Erythroblast (primary cell): ENCODE data around the gene C1orf185.
"Not testable (repeated sequence)": the region's sequence is repeated elsewhere in the genome, so short reads cannot be mapped to it uniquely, and the experiment has no call there.

Experiments used
- DNase-seq, 2 experiments: peaks; one replicate each; lab custom pipeline; 2025; lab: John Stamatoyannopoulos, UW
- GATA1 ChIP-seq: IDR thresholded peaks from 2 replicates; pipeline ENCODE4 v1.6.1; 2011; ENCODE audit warnings: low read depth, mild to moderate bottlenecking, control low read depth, low read length, moderate library complexity
- POLR2A ChIP-seq: IDR thresholded peaks from 2 replicates; pipeline ENCODE4 v1.6.1; 2011; ENCODE audit warnings: mild to moderate bottlenecking, low read length

C1orf185 gene

DNA sequence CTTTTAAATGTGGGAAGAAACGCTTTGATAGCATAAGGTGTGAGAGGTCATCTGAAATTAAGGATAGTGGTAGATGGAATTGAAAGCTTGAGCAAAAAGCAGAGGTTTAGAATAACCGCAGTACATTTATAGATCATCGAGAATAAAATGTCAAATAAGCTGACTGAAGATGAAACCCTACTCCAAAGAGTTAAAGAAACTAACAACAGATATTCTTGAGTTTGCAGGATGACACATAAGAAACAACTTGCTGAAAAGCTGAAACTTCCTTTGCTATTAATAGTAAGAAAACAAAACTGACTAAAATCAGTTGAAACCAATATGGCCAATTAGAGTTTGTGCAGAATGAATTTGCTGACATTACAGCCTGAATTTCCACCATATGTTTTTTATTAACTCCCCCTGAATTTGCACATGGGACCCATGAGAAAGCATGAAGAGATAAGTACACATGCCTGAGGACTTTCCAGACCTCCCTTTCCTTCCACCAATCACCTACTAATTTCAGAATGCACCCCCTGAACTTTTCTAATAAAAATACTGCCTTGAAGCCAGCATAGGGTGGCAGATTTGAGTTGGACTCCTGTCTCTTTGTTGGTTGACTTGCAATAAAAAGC, 1.7 kb upstream of the C1orf185 start:
- DNase-seq: no peak

DNA sequence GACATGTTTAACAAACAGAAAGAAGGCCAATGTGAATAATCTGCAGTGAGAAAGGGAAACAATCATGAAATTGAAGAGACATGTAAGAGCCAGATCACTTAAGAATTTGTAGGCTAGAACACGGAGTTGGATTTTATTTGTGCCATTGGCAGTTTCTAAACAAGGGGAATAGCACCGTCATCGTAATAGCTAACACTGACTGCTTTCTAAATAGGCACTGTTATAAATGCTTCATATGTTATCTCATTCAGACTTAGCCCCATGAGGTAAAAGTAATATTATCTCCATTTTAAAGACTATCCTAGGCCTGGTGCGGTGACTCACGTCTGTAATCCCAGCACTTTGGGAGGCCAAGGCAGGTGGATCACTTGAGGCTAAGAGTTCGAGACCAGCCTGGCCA, 12.1 kb downstream of the C1orf185 start:
- no peak for DNase-seq
- TF ChIP-seq POLR2A: no peak
- TF ChIP-seq GATA1: no peak

More for the DNA sequence above, 1.7 kb upstream of the C1orf185 start:
- TF ChIP-seq POLR2A (no peak), GATA1 (no peak)

DNA sequence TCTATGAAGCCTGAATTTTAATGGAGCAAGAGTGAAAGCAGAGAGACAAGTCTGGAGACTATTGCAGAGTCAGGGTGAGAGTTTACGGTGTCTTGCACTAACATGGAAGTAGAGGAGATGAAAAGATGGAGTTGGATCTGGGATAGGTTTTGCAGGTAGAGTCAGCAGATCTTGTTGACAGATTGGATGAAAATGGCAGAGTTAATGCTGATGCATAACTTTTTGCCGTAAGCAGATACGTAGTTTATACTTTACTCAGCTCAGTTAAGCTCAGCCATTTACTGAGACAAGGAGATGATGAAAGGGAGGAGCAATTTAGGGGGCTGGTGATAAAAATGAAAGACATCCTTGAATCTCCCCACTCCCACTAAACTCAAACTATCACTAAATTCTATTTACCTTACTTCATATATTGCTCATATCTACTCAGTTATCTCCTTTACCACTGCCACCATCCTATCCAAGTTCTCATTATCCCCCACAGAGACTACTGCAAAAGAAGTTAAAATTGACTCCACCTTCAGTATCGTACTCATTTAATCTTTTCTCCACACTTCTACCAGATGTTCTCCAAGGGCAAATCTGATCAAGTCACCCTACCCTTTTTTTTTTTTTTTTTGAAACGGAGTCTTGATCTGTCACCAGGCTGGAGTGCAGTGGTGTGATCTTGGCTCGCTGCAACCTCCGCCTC, 13.8 kb downstream of the C1orf185 start:
- TF ChIP-seq GATA1 (no peak), POLR2A (no peak)
- DNase-seq: peak in 1 of 2 experiments; percentile 2

DNA sequence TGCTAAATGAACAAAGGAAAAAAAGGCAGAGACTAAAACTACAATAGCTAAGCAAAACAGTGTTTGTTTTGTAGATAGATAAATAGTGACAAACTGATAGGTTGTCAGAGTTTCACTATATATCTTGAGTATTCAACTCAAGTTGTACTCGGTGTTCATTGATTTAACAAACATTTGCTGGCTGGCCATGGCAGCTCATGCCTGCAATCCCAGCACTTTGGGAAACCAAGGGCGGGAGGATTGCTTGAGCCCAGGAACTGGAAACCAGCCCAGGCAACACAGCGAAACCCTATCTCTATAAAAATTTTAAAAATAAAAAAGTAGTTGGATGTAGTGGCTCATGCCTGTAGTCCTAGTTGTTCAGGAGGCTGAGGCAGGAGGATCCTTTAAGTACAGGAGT, 17.3 kb downstream of the C1orf185 start:
- DNase-seq: no peak
- TF ChIP-seq POLR2A (no peak), GATA1 (no peak)

DNA sequence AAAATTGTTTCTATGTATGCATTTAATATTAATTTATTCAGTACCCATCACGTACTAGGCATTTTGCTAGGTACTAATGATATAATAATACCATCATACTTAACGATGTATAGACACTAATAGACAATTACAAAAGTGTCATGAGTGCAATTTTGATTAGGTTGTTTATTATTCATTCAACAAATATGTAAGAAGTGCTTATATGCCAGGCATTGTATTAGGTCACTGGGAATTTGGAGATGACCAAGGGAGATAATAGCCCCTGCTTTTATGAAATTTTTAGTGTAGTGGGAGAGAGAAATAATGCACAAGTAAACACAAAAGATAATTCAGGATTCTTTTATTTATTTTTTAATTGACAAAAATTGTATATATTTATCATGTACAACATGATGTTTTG, 18.6 kb downstream of the C1orf185 start:
- no peak for TF ChIP-seq GATA1
- DNase-seq: no peak

DNA sequence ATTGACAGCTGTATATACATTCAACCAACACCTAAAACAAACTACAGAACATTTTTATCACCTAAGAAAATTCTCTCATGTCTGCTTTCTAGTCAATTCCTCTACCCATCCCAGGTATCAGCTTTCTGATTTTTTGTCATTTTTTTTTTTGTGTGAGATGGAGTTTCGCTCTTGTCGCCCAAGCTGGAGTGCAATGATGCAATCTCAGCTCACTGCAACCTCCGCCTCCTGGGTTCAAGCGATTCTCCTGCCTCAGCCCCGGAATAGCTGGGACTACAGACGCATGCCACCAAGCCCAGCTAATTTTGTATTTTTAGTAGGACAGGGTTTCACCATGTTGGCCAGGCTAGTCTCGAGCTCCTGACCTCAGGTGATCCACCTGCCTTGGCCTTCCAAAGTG, 25.1 kb downstream of the C1orf185 start:
- DNase-seq: not testable (repeated sequence)

DNA sequence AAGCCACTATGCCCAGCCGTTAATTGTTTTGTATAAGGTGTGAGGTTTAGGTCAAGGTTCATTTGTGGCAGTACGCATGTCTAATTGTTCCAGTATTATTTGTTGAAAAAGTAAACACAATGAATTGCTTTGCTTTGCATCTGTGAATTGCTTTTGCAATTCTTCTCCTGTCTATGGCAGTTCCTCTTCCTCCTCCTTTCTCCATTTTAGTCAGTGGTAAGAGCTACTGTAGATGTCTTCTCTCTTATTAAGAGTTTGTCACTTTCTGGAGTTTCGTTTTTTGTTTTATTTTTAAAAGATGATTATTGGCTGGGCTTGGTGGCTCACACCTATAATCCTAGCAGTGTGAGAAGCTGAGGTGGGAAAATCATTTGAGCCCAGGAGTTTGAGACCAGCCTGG, 29.2 kb downstream of the C1orf185 start:
- TF ChIP-seq GATA1 (no peak), POLR2A (no peak)
- DNase-seq: no peak

DNA sequence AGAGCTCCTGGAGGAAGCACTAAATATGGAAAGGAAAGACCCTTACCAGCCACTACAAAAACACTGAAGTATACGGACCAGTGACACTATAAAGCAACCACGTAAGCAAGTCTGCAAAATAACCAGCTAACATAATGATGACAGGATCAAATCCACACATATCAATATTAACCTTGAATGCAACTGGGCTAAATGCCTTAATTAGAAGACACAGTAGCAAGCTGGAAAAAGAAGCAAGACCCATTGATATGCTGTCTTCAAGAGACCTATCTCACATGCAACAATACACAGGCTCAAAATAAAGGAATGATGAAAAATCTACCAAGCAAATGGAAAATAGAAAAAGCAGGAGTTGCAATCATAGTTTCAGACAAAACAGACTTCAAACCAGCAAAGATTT, 31.0 kb downstream of the C1orf185 start:
- no peak for TF ChIP-seq GATA1
- no peak for TF ChIP-seq POLR2A
- no peak for DNase-seq

DNA sequence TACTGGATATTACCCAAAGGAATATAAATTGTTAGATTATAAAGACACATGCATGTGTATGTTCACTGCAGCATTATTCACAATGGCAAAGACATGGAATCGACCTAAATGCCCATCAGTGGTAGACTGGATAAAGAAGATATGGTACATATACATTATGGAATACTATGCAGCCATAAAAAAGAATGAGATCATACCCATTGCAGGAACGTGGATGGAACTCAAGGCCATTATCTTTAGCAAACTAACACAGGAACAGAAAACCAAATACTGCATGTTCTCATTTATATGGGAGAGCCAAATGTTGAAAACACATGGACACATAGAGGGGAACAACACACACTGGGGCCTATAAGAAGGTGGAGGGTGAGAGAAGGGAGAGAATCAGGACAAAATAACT, 35.7 kb downstream of the C1orf185 start:
- not testable (repeated sequence) for DNase-seq

DNA sequence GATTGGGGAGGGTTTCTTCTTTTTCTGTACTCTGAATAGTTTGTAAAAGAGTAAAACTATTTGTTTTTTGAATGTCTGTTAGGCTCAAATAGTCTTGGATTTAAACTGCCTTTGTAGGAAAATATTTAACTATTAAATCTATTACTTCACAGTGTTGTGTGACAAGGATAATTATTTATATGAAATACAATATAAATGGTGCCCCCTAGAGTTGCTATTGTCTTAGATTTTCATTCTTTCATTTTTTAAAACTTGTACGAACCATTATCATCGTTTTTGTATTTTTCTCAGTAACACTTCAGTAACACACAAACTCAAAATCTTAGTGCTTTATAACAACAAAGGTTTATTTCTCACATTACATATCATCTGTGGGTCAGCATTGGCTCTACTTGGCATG, 37.4 kb downstream of the C1orf185 start:
- TF ChIP-seq GATA1 (no peak), POLR2A (no peak)
- no peak for DNase-seq

DNA sequence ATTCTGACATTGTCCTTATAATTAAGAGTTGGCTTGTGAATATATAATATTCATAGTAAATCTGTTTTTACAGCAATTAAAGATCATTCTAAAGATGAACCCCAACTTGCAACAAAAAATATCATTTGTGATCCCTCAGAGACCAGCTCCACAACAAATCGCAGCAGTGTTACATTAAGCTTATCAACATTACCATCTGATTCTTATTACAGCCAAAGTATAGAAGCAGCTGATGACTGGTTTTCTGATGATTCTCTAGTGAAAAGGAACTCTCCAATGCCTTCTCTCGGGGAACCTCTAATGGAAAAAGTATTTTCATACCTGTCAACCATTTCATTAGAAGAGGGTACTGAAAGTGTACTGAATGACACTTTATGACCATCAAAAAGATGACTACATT, 45.4 kb downstream of the C1orf185 start:
- TF ChIP-seq POLR2A: no peak
- TF ChIP-seq GATA1: no peak
- DNase-seq: no peak

DNA sequence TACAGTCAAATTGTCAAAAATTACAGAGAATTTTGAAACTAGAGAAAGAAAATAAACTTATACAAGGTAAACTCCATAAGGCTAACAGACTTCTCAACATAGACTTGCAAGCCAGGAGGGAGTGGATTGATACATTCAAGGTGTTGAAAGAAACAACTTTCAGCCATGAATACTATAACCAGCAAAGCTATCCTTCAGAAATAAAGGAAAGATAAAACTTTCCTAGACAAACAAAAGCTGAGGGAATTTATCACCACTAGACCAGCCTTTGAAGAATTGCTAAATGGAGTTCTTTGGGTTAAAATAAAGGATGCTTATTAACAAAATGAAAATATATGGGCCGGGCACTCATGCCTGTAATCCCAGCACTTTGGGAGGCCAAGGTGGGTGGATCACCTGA, 52.7 kb downstream of the C1orf185 start:
- TF ChIP-seq GATA1 (no peak), POLR2A (no peak)
- DNase-seq: no peak

DNA sequence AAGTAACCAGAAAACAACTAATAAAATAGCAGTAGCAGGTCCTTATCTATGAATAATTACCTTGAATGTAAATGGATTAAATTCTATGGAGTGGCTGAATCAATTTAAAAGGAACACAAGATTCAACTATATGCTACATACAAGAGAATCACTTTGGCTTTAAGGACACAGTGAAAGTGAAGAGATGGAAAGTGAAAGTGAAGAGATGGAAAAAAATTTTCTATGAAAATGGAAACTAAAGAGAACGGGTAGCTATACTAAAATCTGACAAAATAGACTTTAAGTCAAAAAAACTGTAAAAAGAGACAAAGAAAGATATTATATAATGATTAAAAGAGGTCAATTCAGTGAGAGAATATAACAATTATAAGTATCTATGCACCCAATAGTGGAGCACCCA, 54.7 kb downstream of the C1orf185 start:
- TF ChIP-seq GATA1 (no peak), POLR2A (no peak)
- DNase-seq: no peak

DNA sequence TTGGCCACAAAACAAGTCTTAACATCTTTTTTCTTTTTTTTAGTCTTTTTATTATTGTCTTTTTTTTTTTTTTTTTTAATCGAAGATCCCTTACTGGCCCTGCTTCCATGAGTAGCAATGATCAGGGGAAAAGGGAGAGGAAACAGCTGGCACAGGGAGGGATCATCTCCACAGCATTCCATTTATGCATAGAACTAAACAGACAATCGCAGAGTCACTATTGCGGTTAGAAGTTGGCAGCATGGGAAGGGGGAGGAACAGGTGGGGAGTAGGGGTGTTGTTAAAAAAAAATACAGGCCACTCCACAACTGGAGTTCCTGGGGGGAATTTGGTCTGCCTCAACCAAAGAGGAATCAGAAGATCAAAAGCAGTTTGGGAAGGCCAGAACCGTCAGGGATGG, 55.4 kb downstream of the C1orf185 start:
- TF ChIP-seq GATA1: no peak
- TF ChIP-seq POLR2A: no peak
- DNase-seq: no peak

DNA sequence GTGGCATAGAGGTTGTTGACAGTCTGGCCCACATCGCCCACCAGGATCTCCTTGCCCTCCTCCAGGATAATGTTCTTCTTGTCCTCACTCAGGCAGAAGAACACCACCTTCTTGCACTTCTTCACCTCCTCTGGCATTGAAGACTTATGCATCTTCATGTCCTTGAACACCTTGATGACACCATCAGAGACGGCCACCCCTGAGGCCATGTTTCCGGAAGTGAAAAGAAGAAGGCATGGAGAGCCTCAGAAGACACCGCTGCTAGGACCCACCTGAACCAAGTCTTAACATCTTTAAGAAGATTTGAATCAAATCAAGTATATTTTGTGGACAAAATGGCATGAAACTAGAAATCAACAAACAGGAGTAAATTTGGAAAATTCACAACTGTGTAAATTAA, 56.2 kb downstream of the C1orf185 start:
- TF ChIP-seq POLR2A: no peak
- no peak for TF ChIP-seq GATA1
- no peak for DNase-seq

DNA sequence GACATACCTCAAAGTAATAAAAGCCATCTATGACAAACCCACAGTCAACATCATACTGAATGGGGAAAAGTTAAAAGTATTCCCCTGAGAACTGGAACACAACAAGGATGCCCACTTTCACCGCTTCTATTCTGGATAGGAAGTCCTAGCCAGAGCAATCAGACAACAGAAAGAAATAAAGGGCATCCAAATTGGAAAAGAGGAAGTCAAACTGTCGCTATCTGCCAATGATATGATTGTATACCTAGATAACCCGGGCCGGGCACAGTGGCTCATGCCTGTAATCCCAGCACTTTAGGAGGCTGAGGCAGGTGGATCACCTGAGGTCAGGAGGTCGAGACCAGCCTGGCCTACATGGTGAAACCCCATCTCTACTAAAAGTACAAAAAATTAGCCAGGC, 60.5 kb downstream of the C1orf185 start:
- DNase-seq: not testable (repeated sequence)

DNA sequence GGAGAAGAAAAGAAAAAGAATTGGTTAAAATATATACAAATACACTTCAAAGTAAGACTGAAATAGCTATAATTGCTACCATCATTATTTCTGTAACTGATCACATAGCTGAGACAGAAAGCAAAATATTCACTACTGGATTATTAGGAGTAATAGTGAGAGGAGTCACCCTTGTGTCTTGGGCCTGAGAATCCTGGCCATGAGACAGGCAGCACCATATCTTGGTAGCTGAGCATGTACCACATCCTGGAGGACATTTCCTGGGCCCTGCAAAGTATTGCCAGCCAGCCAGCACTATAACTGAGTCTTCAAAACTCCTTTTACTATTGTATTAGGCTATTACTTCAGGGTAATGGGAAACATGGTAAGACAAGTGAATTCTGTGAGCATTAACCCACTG, 63.5 kb downstream of the C1orf185 start:
- DNase-seq: no peak
- TF ChIP-seq GATA1 (no peak), POLR2A (no peak)
